NCI-H748 treated with DMSO at 0.1 percent for 48 hours (cell line): ENCODE measurements around the gene UQCRQ.
"Not testable (repeated sequence)": the region's sequence is repeated elsewhere in the genome, so short reads cannot be mapped to it uniquely, and the experiment has no call there.

Experiments used
- DNase-seq: peaks from one replicate; lab custom pipeline; 2025; lab: John Stamatoyannopoulos, UW

The UQCRQ gene

GRCh38 chr5:132832612-132833011 is 33.8 kb upstream of the UQCRQ start:
- no peak for DNase-seq

DNA sequence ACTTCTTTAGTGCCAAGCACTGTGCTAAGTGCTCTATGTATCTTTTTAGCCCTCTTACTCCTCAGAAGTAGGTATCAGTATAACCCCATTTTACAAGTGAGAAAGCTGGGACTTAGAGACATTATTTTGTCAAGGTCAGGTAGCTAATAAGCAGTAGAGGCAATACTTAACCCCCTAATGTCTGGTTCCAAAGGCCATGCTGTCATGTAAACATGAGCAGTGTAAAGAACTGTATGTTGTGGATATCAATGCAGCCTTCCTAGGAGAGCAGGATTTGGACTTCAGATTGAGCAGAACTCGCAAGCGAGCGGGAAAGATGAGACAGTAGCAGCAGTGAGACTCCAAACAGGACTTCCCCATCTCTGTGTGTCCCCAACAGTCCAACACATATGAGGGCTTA is 32.4 kb upstream of the UQCRQ start:
- no peak for DNase-seq

DNA sequence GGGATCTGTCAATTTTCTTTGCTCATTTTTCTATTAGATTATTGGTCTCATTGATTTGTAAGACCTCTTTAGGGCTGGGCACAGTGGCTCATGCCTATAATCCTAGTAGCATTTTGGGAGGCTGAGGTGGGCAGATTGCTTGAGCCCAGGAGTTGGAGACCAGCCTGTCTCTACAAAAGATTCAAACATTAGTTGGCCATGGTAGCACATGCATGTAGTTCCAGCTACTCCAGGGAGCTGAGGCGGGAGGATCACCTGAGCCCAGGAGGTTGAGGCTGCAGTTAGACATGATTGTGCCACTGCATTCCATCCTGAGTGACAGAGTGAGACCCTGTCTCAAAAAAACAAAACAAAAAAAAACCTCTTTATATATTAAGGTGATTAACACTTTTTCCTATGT is 29.6 kb upstream of the UQCRQ start:
- DNase-seq: no peak

DNA sequence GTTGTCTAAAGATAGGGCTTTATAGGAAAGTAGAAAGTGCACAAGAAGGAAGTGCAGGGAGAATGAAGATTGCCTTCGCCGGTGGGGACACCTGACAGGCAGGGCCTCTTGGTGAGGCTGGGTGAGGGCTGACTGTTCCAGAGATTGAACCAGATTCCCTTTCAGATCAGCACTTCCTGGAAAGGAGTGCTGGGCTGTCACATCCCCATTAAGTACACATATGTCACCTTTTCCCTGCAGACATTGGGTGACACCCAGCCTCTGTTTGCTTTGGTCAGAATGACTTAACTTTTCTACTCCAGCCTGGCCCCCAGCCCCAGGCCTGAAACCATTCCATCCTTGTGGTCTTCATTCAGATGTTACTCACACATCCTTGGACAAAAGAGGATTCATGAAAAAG is 28.6 kb upstream of the UQCRQ start:
- DNase-seq: no peak

DNA sequence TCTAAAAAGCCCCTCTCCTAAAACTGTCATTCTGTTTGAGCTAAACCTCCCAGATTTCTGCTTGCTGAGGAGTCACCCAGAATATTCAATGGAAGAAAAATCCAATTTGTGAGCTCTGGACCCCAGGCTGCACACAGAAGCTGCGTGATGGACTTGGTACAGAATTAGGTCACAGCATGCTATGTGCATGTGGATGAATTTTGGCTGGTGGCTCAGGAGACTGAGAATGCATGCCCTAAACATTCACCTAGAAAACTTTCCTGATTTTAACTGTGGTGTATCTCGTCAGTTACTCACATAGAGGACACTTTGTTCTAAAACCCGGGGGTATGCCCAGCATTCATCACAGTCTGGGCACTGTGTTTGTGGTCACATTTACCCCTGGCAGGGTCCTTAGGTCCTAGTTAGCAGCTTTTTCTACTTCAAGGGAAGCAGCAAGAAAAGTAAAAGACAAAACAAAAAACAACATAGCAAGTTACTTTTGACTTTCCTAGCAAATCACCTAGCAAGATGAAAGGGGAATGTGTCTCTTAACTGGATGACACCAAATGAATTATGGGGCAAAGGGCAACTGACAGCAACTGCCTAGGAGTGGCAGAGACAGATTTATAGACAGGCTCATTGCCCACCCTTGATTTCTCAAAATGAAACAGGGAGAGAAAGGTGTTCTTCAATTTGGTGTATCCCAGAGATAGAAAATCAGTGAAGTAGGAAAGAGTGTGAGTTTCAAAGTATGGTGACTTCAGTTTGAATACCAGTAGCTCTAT is 27.7 kb upstream of the UQCRQ start:
- no peak for DNase-seq

- DNase-seq: no peak
These were observed 26.8 kb upstream of the UQCRQ start for GRCh38 chr5:132839426-132840301.

DNA sequence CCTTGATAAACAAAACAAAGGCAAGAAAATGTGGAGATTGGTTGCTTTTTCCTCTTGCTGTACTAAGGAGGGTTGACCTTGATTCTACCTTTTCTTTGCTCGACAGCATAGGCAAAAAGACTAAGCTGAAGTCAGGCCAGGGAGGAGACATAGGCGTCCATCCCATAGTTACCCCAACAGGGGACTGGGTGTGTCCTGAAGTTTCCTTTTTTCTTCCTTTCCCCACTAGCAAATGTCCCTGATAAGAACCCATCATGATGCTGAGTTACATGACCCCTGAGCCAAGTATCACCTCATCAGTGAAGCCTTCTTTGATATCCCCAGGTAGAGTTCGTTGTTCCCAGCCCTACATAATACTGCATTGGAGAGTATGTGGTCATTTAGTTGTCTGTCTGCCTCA is 26.1 kb upstream of the UQCRQ start:
- DNase-seq: no peak

DNA sequence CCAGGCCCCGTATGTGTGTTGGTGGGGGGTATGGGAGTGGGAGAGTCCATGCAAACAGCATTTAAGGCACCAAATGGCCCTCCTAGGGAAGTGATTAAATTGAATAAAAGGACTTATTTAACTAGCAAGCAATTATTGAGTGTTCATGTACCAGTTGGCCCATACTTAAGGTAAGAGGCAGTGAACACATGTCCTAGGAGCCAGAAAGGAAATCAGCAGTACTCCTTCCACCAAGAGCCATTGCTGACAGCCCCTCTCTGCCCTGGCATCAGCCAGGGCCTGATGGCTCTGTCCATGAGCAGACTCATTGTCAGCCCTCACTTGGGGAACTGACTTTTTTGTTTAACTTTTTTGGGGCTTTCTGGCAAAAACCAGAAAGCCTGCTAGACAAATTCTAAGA is 25.5 kb upstream of the UQCRQ start:
- DNase-seq: no peak

GRCh38 chr5:132841305-132841704 is 25.1 kb upstream of the UQCRQ start:
- DNase-seq: no peak

GRCh38 chr5:132848270-132848669 is 18.2 kb upstream of the UQCRQ start:
- no peak for DNase-seq

DNA sequence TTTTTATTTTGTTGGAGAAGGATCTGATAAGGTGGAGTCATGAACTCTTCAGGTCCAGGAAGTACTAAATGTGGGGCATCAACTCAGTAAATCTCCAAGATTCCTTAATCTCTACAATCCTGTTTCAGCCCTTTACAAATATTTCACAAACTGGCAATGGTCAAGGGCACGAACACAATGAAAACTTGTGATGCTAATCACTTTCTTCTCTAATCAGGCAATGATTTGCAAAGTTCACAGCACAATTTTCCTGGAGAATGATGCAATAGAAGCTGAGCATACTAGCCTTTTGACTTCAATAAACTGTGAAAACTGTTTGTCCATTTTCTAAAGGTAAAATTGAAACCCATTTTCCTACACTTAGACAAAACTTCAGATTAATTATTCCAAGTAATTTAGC is 17.1 kb upstream of the UQCRQ start:
- DNase-seq: no peak

DNA sequence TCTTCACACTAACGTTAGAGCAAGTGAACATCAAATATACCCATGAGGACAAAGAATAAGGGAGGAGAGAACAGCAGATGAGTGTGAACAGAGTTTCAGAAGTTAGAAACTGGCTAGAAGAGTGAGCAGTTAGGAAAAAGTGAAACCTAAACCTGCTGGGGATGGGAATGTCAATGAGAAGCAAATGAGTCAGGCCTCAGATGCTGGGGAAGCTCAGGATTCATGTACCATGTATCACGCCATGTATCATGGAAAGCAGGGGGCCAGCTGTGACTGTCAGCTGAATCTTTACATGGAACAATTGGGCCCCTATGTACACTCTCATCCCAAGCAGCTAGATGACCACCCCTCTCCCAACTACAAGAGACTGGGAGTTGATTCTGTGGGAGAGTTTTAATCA is 16.4 kb upstream of the UQCRQ start:
- no peak for DNase-seq

DNA sequence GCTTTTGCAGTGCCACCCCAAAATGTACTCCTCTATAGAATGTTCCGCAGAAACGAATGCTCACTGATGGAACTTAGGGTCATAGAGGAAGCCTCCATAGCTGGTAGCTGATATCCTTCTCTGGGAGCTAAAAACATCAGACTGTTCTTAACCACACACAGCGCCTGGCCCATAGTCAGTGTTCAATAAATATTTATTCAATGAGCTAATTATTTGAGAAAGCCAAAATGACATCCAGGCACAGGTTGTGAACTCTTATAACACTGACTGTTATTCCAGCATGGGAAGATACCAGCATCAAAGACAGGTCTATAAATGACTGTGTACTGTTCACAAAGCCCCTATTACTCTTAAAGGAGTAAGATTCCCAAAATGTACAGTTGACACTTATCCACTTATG is 13.1 kb upstream of the UQCRQ start:
- DNase-seq: no peak

DNA sequence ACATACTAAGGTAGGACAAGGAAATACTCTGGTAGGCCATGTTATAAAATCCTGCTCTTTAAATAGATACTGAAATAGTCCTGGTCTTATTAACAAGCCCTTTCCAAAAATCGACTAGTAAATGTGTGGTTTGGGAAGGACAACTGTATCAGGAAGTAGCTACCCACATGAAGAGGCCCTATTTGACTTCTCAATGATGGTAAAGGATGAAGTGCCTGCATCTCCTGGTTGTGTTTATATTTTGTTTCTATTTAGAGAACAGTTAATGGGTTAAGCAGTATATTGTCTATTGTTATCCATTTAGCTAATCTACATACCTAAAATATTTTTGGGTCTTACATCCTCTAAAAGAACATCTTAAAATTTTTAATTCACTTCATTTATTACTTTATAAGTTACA is 12.7 kb upstream of the UQCRQ start:
- no peak for DNase-seq

DNA sequence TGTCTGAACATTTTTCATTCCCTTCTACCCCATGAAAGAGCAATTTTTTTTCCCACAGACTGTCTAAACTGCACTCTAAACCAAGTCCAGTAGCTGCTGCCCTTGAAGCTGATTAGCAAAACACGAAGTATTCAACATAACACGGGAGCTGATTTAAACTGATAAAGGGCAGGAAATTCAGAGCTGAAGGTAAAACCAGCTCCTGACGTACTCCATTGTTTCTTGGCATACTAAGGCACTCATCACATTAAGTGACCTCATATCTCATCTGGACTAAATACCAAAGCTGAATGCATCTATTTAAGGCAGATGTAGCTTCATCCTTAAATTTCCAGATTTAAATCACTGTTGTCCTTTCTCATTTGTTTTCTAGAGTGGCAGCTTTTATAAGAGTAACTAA is 12.1 kb upstream of the UQCRQ start:
- DNase-seq: no peak

GRCh38 chr5:132854992-132855391 is 11.4 kb upstream of the UQCRQ start:
- DNase-seq: not testable (repeated sequence)

- no peak for DNase-seq
These were observed 10.4 kb upstream of the UQCRQ start for GRCh38 chr5:132856011-132856410.

DNA sequence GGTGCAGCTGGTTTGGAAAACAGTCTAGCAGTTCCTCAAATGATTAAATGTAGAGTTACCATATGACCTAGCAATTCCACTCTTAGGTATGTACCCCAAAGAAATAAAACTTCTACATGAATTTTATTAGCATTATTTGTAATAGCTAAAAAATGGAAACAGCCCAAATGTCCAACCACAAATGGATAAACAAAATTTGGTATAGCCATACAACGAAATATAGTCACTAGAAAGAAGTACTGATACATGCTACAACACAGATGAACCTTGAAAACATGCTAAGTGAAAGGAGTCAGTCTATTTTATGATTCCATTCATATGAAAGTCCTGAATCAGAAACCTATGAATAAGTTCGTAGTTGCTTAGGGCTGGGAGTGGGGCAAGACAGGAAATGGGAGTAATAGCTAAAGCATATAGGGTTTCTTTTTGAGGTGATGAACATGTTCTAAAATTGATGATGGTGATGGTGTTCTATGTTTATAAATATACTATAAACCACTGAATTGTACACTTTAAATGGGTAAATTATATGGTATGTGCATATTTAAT is 6.5 kb upstream of the UQCRQ start:
- DNase-seq: no peak

DNA sequence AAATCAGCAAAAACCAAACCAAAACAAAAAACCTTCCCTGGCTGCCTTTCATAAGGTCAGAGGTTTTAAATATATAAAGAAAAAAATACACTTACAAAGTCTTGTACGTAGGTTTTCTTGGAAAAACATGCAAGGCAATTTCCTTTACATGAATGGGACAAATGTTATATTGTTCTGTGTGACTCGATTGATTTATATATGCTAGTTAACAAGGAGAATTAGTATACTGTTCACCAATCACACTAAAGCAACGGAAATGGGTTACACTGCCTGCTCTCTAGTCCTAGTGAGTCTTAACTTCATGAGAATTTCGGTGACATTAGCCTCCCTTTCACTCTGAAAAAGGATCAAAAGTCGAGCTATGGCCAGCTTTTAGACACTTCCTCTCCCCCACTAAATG is 5.7 kb upstream of the UQCRQ start:
- DNase-seq: no peak

- no peak for DNase-seq
These were observed 637 bp upstream of the UQCRQ start for GRCh38 chr5:132865668-132866341.

GRCh38 chr5:132867046-132867451 is 607 bp downstream of the UQCRQ start:
- no peak for DNase-seq

- DNase-seq: no peak
These were observed 2.3 kb downstream of the UQCRQ start for GRCh38 chr5:132868754-132869153.

GRCh38 chr5:132870801-132871200 is 4.4 kb downstream of the UQCRQ start:
- DNase-seq: no peak
